RWPE1 (cell line): ENCODE data around the gene MCM10.

Source experiments
- CTCF ChIA-PET: fragments of 350-600 bp; sonication (Branson Sonifier 250); formaldehyde crosslinking; extraction: SDS; loops from one replicate; lab custom pipeline; 2021; lab: Yijun Ruan, JAX
- POLR2A ChIA-PET: fragments of 400-600 bp; formaldehyde crosslinking; extraction: SDS; loops from one replicate; lab custom pipeline; 2020; ENCODE audit warnings: antibody characterized with exemption; ENCODE audit not compliant: low non-redundant PET; lab: Yijun Ruan, JAX
- DNase-seq: peaks from one replicate; pipeline ENCODE4 v3.0.0; 2012; ENCODE audit warnings: low spot score
- H3K27ac ChIP-seq: fragments of 450-650 bp; 2 replicates; pipeline ENCODE4 v1.5.1; 2017
- CTCF ChIP-seq: fragments of 450-650 bp; conservative IDR thresholded peaks from 2 replicates; pipeline ENCODE4 v1.5.1; 2017; ENCODE audit warnings: low read depth, mild to moderate bottlenecking

MCM10 gene

GRCh38 chr10:13222151-13222550 is 60.8 kb downstream of the MCM10 start:
- POLR2A ChIA-PET = no interaction called here
- TF ChIP-seq CTCF = no peak
- CTCF ChIA-PET = no interaction called here
- DNase-seq = no peak
- H3K27ac ChIP-seq = no peak overlapping the region

- TF ChIP-seq CTCF = no peak
- CTCF ChIA-PET = no interaction called here
- no peak for DNase-seq
- POLR2A ChIA-PET = no interaction called here
- no peak overlapping the region for H3K27ac ChIP-seq
These were observed 61.2 kb downstream of the MCM10 start for GRCh38 chr10:13222566-13222965.

GRCh38 chr10:13223241-13223640 is 61.9 kb downstream of the MCM10 start:
- no peak for DNase-seq
- H3K27ac ChIP-seq = no peak overlapping the region
- TF ChIP-seq CTCF = no peak
- ChIA-PET CTCF (no interaction called here), POLR2A (no interaction called here)

GRCh38 chr10:13224210-13224995 is 63.0 kb downstream of the MCM10 start:
- ChIA-PET CTCF (no interaction called here), POLR2A (no interaction called here)
- TF ChIP-seq CTCF = no peak
- DNase-seq = no peak
- no peak overlapping the region for H3K27ac ChIP-seq

GRCh38 chr10:13225601-13226000 is 64.2 kb downstream of the MCM10 start:
- TF ChIP-seq CTCF = no peak
- no peak for DNase-seq
- ChIA-PET CTCF (no interaction called here), POLR2A (interaction anchor here (0.8 kb wide), 1 partner anchor 74 kb away, joined by 3 read pairs; the partner anchor contains the start of gene PHYH)
- no peak overlapping the region for H3K27ac ChIP-seq

- no peak overlapping the region for H3K27ac ChIP-seq
- CTCF ChIA-PET = no interaction called here
- POLR2A ChIA-PET = no interaction called here
- no peak for TF ChIP-seq CTCF
- DNase-seq = no peak
These were observed 65.7 kb downstream of the MCM10 start for GRCh38 chr10:13227031-13227430.
